ENCODE results near the gene CDH13.

Gene CDH13

GRCh38 chr16:82626791-82627261 is at the start of gene CDH13:
Gene CDH13, plus strand, starts transcription at chr16:82626969.
- DNase-seq (ENCODE audit: low read depth) = no peak

GRCh38 chr16:82580298-82580890 is 46.4 kb upstream of the CDH13 start:
- no peak for DNase-seq (ENCODE audit: low read depth)

DNA sequence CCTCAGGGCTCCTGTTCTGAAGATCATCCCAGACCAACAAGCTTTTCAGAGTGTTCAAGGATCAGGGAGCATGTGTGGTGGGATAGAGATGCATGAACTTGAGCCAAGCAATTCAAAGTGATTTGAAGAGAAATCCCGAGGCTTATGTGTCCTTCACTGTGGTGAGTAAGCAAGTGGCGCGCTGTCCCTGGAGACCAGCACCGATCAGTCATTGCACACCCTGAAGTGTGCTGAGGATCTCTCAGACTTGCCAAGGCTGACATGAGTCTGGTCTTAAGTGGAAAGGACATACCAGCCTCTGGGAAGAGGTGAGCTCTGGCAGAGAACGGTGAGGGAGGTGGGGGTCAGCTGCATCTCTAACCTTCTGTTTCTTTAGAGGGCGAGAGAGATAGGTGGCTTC is 43.8 kb upstream of the CDH13 start:
- DNase-seq (ENCODE audit: low read depth) = no peak

- DNase-seq (ENCODE audit: low read depth) = no peak
These were observed 43.3 kb upstream of the CDH13 start for GRCh38 chr16:82583422-82583821.

- no peak for DNase-seq (ENCODE audit: low read depth)
These were observed 42.1 kb upstream of the CDH13 start for GRCh38 chr16:82584553-82585152.

DNA sequence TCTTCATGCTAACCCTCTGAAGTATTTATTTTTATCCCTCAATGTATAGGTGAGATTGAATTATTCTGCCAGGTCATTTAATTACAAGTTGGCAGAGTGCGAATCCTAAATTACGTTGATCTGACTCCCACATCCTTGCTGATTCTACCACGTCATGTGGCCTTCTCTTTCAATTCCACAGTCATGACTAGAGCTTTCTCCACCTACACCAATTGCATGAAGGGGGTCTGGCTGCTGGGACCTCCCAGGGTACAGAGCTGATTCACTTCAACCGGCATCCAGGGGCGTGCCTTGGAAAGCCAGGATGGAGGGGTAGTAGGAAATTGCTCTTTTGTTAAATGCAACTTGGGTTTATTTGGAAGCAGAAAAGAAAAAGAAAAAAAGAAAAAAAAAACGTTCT is 41.1 kb upstream of the CDH13 start:
- DNase-seq (ENCODE audit: low read depth) = no peak

- DNase-seq (ENCODE audit: low read depth) = no peak
These were observed 40.6 kb upstream of the CDH13 start for GRCh38 chr16:82586130-82586529.

- DNase-seq (ENCODE audit: low read depth) = no peak
These were observed 39.5 kb upstream of the CDH13 start for GRCh38 chr16:82587289-82587688.

GRCh38 chr16:82589407-82589806 is 37.4 kb upstream of the CDH13 start:
- DNase-seq (ENCODE audit: low read depth) = no peak

- no peak for DNase-seq (ENCODE audit: low read depth)
These were observed 32.7 kb upstream of the CDH13 start for GRCh38 chr16:82594114-82594513.

GRCh38 chr16:82598771-82599170 is 28.0 kb upstream of the CDH13 start:
- DNase-seq (ENCODE audit: low read depth) = no peak

GRCh38 chr16:82601989-82602640 is 24.7 kb upstream of the CDH13 start:
- no peak for DNase-seq (ENCODE audit: low read depth)

GRCh38 chr16:82603784-82604411 is 22.9 kb upstream of the CDH13 start:
- DNase-seq (ENCODE audit: low read depth) = no peak

- no peak for DNase-seq (ENCODE audit: low read depth)
These were observed 21.7 kb upstream of the CDH13 start for GRCh38 chr16:82605076-82605475.

GRCh38 chr16:82605863-82606620 is 20.7 kb upstream of the CDH13 start:
- DNase-seq (ENCODE audit: low read depth) = no peak

- DNase-seq (ENCODE audit: low read depth) = no peak
These were observed 17.6 kb upstream of the CDH13 start for GRCh38 chr16:82609140-82609539.

DNA sequence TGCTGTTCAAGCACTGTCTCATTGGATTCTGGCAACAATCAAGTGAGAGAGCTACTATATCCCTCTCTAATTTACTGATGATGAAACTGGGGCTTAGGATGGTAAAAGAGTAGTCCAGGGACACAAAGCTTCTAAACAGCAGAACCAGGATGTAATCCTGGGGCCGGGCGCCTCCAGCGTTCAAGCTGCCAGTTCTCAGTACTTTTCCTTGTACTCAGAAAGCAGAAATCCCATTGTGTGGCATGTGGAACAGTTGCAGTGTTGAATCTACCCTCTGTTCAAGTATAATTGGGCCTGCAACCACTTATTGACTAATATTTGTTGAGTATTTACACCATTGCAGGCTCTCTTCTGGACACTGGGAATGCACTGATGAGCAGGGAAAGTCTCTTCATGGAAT is 14.5 kb upstream of the CDH13 start:
- DNase-seq (ENCODE audit: low read depth) = no peak

GRCh38 chr16:82616356-82616755 is 10.4 kb upstream of the CDH13 start:
- DNase-seq (ENCODE audit: low read depth) = no peak

DNA sequence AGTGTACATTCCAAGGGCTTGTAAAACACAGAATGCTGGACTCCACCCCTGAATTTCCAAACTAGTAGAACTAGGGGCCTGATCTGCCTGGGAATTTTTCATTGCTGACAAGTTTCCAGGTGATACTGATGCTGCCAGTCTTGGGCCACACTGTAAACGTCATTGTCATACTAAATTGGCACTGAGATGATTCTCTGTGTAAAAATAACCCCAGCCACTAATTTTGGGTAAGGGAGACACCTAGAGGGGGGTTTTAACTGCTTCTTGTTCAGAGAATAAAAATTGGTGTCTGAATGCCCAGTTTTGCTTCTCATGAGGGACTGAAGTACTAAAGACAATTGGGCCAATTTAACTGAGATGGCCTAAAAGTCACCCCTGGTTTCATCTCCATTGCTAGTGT is 5.0 kb upstream of the CDH13 start:
- no peak for DNase-seq (ENCODE audit: low read depth)

DNA sequence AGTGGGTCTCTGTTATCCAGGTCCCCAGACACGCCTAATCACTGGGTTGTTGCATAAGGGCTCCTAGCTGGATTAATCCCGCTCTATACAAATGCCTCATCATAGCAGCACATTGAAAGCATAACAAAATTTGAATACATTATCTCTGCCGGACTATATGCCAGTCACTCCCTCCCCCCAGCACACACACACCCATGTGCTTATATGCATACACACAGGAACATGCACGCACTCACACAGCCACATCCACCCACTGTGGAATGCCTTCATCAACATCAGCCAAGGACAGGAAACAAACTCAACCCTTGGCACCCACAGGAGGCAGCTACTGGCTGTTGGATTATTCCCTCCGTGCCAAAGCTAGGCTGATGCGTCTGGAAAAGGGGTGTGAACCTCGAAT is 3.5 kb upstream of the CDH13 start:
- no peak for DNase-seq (ENCODE audit: low read depth)

GRCh38 chr16:82625066-82625968 is 1.5 kb upstream of the CDH13 start:
- DNase-seq (ENCODE audit: low read depth) = no peak

- no peak for DNase-seq (ENCODE audit: low read depth)
These were observed 1.3 kb downstream of the CDH13 start for GRCh38 chr16:82628088-82628423.

All from activated T-cell treated with anti-CD3 and anti-CD28 coated beads for 24 hours (primary cell).